K562 (cell line): ENCODE results near the gene MOCOS. TPM values are rescaled to one million over a fixed set of nuclear protein-coding genes. Genes with fewer than 3 reads are reported as not detected.

Source experiments
- ESRRB ChIP-seq: fragments of 250-450 bp; sonication (Bioruptor Pico); IDR thresholded peaks from 2 replicates; pipeline ENCODE4 v1.5.0; 2020; ENCODE audit warnings: mild to moderate bottlenecking, moderate library complexity, borderline replicate concordance
- FOXP4 ChIP-seq: sonication (generic); formaldehyde crosslinking; IDR thresholded peaks from 2 replicates; pipeline ENCODE4 v1.8.0; 2022; ENCODE audit warnings: mild to moderate bottlenecking, missing genetic modification reagents, borderline replicate concordance
- LARP7 ChIP-seq: fragments of 450-650 bp; IDR thresholded peaks from 2 replicates; pipeline ENCODE4 v1.6.1; 2016
- MTF1 ChIP-seq: fragments of 250-450 bp; sonication (Bioruptor Pico); IDR thresholded peaks from 2 replicates; pipeline ENCODE4 v1.9.0; 2021; ENCODE audit warnings: moderate library complexity, mild to moderate bottlenecking, inconsistent platforms, borderline replicate concordance
- NCOR1 ChIP-seq: fragments of 450-650 bp; IDR thresholded peaks from 2 replicates; pipeline ENCODE4 v1.6.1; 2016; ENCODE audit warnings: mild to moderate bottlenecking, moderate library complexity
- NEUROD1 ChIP-seq: fragments of 150-350 bp; IDR thresholded peaks from 2 replicates; pipeline ENCODE4 v1.6.1; 2014; ENCODE audit warnings: borderline replicate concordance, low read length, low read depth; ENCODE audit not compliant: partially characterized antibody
- PBX2 ChIP-seq, 2 experiments: IDR thresholded peaks in 1 of 2; conservative IDR thresholded peaks in 1 of 2; 2 replicates each; pipeline ENCODE4 v1.6.1; 2016; ENCODE audit warnings: low read depth in 2 of 2, mild to moderate bottlenecking in 1 of 2, missing compliant biosample characterization in 1 of 2, missing genetic modification characterization in 1 of 2, moderate library complexity in 1 of 2
- POLR3A ChIP-seq: IDR thresholded peaks from 2 replicates; pipeline ENCODE4 v1.6.1; 2011; ENCODE audit warnings: borderline replicate concordance, mild to moderate bottlenecking, moderate library complexity; ENCODE audit not compliant: insufficient read length, insufficient read depth; ENCODE audit errors: extremely low read depth
- RREB1 ChIP-seq: fragments of 250-450 bp; sonication (Bioruptor Pico); IDR thresholded peaks from 2 replicates; pipeline ENCODE4 v1.4.0; 2020
- SMARCC2 ChIP-seq: fragments of 450-650 bp; IDR thresholded peaks from 2 replicates; pipeline ENCODE4 v1.6.1; 2017; ENCODE audit warnings: antibody characterized with exemption, moderate library complexity, mild to moderate bottlenecking, low read depth
- TCF3 ChIP-seq: sonication (generic); formaldehyde crosslinking; IDR thresholded peaks from 2 replicates; pipeline ENCODE4 v1.4.0; 2020; ENCODE audit warnings: mild to moderate bottlenecking, missing genetic modification reagents
- TEAD4 ChIP-seq, 2 experiments: sonication (generic) in 1 of 2; formaldehyde crosslinking in 1 of 2; IDR thresholded peaks; 2 replicates each; pipeline versions ENCODE4 v1.6.1 to v1.8.0; 2012 to 2022; ENCODE audit warnings: borderline replicate concordance in 1 of 2, inconsistent platforms in 1 of 2, low read length in 1 of 2, mild to moderate bottlenecking in 1 of 2, missing genetic modification reagents in 1 of 2
- TFAP4 ChIP-seq: sonication (generic); formaldehyde crosslinking; IDR thresholded peaks from 2 replicates; pipeline ENCODE4 v1.8.0; 2022; ENCODE audit warnings: missing genetic modification reagents, mild to moderate bottlenecking, moderate library complexity, borderline replicate concordance
- ZC3H11A ChIP-seq: IDR thresholded peaks from 2 replicates; pipeline ENCODE4 v1.6.1; 2012; ENCODE audit warnings: low read depth, low read length, improper control_type of control experiment
- polyA plus RNA-seq, 8 experiments: library from polyadenylated mRNA; depleted of rRNA in 4 of 8; stranded (reverse) in 5 of 8; unstranded in 3 of 8; fragments of >200 nt; fragmentation: Nextera tagmentation in 2 of 8; fragmentation: Illumina TruSeq in 1 of 8; extraction: Ambion mirVana in 2 of 8; extraction: Trizol in 1 of 8; gene quantifications; 2 replicates each; pipeline versions ENCODE4 v1.2.1 to v1.2.3, GENCODE V29; 2011 to 2014; ENCODE audit warnings: inconsistent platforms in 1 of 8, missing spikeins in 1 of 8
- total RNA-seq, 7 experiments: library from RNA; depleted of rRNA in 6 of 7; stranded (reverse); fragments of >200 nt in 6 of 7; fragmentation: Illumina TruSeq in 2 of 7; extraction: Trizol in 2 of 7; gene quantifications; 2 replicates each; pipeline versions ENCODE4 v1.2.1 to v1.2.3, GENCODE V29; 2011 to 2021; ENCODE audit warnings: low replicate concordance in 1 of 7

The MOCOS gene
- total and polyA plus RNA-seq, 9 of the 15 experiments (the other 6 are each of a cell fraction or from before 2014, with no cell fraction given) = 4.5 to 12.4 (median 9.1) TPM

GRCh38 chr18:36265015-36265414, 77.7 kb downstream of the MOCOS start (continued):
- TF ChIP-seq PBX2 (CRISPR knock-in tag; IDR thresholded peaks at IDR 0.05; ENCODE audit: low read depth) = no peak
- no peak for TF ChIP-seq PBX2 (tag; conservative IDR thresholded peaks at IDR 0.05; ENCODE audit: low read depth)
- TF ChIP-seq POLR3A = no peak
- no peak for TF ChIP-seq TFAP4 (CRISPR knock-in tag)
- no peak for TF ChIP-seq SMARCC2
- TF ChIP-seq RREB1 (CRISPR knock-in tag) = no peak
- TF ChIP-seq TCF3 (CRISPR knock-in tag) = peak; percentile 60
- TF ChIP-seq TEAD4 (IDR thresholded peaks at IDR 0.05; ENCODE audit: low read length) = peak; percentile 64
- TF ChIP-seq TEAD4 (CRISPR knock-in tag; IDR thresholded peaks at IDR 0.05; ENCODE audit: borderline replicate concordance) = no peak
- no peak for TF ChIP-seq LARP7
- no peak for TF ChIP-seq FOXP4 (CRISPR knock-in tag)
- TF ChIP-seq NCOR1 = peak; percentile 51; the same call in 1 of the 2 replicates
- no peak for TF ChIP-seq ESRRB
- TF ChIP-seq MTF1 (CRISPR knock-in tag) = no peak
- TF ChIP-seq ZC3H11A = no peak
- no peak for TF ChIP-seq NEUROD1
